Activated CD4-positive, CD25-positive, alpha-beta regulatory T cell treated with anti-CD3 and anti-CD28 coated beads, Interleukin-2, amount 50 U/mL, for 16 hours (primary cell): ENCODE results near the gene VIT.
"Not testable (repeated sequence)": the region's sequence is repeated elsewhere in the genome, so short reads cannot be mapped to it uniquely, and the experiment has no call there.

Source experiments
- DNase-seq: peaks from one replicate; pipeline ENCODE4 v3.0.0-alpha.2; 2020; ENCODE audit warnings: low read depth, low spot score

Gene VIT

DNA sequence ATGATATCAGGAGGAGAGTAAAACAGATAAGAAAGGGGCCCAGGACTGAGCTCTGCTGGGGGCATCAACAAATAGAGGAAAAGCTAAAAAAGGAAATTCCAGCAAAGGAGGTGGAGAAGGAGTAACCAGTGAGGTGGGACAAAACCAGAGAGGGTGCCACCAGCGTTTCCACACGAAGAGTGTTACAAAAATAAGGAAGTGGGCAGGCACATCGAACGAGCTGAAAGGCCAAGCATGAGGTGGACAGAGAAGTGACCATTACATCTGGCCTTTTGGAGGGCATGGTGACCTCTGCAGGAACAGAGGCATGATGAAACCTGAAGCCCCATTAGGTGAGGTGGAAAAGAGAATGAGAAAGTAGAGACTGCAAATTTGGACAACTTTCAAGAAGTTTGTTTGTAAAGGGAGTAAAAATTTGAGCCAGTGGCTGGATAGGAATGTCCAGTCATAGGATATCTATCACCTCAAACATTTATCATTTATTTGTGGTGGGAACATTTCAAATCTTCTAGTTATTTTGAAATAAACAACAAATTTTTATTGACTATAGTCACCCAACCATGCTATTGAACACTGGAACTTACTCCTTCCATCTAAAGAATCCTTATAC, 18.4 kb upstream of the VIT start:
- no peak for DNase-seq

DNA sequence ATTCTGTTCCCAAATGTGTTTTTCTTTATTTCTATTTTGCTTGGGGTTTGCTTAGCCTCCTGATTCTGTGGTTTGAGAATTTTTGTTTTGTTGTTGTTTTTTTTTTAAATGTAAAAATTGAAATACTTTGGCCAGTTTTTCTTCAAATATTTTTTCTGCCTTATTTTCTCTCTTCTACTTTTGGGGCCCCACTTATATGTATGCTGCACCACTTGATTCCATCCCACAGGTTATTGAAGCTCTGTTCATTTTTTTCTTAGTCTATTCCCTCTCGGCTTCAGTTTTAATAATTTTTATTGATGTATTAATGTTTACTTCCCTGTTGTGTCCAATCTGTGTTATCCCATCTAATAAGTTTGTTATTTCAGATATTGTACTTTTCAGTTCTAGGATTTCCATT, 17.7 kb upstream of the VIT start:
- DNase-seq = no peak

DNA sequence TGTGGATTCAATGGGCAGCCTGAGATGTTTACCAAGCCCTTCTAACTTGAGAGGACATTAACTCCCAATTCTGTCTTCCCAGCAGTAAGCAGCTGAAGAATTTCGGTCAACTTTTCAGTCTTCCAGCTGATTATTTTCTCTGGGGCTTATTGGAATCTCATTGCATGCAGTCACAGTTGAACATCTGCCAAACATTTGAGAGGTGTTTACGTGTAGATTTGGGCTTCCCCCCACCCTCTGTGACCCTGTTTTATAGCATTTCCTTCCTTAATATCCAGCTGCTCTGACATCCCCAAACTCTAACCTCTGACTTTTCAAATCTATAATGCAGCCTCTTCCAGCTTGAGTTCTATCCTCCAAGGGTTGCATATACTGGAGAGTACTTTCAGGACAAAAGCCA, 16.5 kb upstream of the VIT start:
- no peak for DNase-seq

DNA sequence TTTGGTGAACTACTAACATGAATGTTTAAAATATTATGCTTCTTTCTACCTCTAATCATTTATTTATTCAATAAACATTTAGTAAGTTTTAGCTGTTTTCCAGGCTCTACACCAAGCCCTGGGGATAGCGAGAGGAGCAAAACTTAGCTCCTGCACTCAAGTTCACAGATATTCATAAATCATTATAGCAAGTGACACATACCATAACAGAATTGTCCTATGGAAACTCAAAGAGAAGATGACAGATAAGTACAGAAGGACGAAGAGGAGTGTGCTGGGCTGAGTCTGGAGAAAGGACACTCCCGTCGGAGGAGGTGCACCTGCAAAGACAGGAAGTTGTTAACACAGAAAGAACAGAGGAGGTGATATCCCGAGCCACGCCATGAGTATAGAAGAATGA, 13.9 kb upstream of the VIT start:
- DNase-seq = no peak

DNA sequence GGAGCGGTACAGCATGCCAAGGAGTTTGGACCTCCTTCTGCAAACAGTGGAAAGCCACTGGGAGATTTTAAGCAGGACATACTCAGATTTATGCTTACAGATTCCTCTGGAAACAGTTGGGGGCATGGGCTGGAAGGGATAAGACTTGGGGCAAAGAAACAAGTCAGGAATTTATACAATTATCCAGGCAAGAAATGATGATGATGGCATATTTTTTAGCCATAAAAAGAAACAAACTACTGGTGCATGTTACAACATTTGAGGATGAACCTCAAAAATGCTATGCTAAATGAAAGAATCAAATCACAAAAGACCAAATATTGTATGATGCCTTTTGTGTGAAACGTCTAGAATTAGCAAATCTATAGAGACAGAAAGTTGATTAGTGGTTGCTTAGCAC, 13.5 kb upstream of the VIT start:
- no peak for DNase-seq

DNA sequence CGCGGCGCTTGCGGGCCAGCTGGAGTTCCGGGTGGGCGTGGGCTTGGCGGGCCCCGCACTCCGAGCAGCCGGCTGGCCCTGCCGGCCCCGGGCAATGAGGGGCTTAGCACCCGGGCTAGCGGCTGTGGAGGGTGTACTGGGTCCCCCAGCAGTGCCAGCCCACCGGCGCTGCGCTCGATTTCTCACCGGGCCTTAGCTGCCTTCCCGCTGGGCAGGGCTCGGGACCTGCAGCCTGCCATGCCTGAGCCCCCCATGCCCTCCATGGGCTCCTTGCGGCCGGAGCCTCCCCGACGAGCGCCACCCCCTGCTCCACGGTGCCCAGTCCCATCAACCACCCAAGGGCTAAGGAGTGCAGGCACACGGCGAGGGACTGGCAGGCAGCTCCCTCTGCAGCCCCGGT, 8.2 kb upstream of the VIT start:
- not testable (repeated sequence) for DNase-seq

DNA sequence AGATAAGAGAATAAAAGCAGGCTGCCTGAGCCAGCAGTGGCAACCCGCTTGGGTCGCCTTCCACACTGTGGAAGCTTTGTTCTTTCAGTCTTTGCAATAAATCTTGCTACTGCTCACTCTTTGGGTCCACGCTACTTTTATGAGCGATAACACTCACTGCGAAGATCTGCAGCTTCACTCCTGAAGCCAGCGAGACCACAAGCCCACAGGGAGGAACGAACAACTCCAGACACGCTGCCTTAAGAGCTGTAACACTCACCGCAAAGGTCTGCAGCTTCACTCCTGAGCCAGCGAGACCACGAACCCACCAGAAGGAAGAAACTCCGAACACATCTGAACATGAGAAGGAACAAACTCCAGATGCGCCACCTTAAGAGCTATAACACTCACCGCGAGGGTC, 7.5 kb upstream of the VIT start:
- not testable (repeated sequence) for DNase-seq

DNA sequence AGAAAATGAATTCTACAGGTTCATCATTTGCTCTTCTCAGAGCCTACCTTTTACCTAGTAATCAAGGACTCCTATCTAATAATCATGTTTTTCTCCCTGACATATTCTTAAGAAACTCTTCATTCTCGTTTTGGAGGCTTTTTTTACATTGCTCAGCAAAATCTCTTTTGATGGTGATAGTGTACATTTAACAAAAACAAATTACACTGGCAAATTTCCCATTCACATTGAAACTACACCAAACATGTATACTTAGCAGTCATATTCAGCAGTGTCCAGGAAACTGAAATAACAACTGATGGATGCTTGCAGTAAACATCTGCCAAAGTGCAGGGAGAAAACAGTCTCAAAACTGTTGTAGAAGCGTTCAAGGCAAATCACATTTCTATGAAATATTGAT, 4.4 kb upstream of the VIT start:
- no peak for DNase-seq

DNA sequence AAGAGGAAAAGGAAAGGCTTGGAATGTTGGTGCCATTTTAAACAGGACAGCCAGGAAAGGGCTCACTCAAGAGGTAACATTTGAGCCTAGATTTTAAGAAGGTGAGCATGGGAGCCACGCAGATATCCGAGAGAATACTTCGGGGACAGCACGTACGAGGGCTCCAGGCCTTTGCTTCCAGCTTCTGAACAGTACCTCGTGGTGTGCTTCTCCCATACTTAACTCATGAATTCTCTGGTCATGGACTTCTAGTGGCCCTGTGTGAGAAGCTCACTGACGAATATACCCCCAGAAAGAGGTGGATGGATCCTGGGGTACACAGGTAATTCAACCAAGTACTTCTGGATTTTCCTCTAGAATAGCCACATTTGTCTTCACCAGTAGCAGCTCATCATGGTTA, 2.7 kb upstream of the VIT start:
- DNase-seq = no peak

DNA sequence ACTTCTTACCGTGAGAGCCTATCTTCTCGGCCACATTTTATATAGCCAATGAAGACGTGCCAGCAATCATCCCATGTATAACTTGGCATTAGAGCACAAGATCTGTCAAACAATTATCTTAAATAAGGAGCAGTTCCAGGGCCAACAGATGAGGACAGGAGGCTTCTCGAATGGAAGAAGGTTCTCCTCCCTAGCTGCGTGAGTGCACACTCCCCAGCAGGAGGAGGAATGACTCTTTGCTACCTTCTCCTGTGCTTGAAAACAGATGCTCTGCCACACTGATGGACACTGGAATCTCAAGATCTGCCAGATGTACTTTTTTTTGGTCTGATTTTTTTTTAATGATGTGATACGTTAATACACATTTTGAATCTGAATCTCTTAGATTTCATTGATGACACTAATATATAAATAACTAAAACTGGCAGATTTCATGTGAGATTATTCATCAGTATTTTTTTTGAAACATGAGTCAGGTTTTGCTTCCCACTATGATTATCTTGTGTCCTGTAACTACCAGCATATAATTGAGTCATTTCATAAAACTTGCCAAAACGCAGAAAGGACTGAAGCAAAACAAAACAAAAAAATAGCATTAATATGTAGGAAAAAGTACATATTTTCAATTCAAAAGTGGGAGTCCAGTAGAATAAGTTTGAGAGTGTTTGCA, 626 bp upstream of the VIT start:
- DNase-seq = no peak

DNA sequence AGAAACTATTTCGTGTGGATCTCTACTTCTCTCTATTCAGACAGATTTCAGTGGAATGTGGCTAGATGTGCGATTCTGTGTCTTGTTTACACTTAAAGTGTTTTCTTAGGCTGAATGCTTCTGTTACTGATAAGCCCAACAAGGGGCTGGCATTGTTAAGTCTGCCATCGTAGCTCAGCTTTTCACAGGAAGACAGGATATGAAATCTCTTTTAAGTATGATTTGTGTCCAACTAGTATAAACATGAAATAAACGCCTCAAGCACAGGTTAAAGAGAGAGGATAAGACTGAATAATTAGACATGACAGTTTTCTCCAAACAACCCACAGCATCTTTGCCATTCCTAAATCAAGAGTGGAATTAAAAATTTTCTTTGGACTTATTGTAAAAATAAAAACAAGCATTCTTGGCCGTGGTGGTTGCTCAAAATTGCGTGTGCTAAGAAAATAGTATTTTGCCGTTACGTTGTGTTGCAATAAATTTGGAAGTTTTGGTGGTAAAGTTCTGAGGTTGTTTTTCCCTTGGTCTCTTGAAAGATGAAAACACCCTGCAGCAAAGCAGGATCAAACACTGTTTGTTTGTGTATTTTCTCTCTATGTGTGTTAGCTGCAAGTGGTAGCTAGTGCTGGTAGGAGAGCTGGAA, 1.0 kb downstream of the VIT start:
- no peak for DNase-seq

DNA sequence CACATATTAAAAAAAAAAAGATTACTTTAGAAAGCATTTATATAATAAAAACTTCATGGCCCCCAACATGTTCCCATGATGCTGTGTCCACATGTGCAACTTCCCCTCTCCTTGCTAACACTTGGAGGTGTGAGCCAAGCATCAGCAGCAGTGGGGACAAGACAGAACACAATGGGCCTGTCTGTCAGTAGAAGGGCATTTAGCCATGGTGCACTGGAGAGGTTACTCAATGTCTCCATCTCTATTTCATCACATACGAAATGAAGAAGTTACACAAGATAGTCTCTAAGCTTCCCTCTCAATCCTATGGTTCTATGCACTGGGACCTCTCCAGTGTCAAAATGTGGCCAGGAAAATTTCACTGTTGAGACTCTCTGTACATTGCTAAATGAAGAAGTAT, 2.5 kb downstream of the VIT start:
- no peak for DNase-seq

DNA sequence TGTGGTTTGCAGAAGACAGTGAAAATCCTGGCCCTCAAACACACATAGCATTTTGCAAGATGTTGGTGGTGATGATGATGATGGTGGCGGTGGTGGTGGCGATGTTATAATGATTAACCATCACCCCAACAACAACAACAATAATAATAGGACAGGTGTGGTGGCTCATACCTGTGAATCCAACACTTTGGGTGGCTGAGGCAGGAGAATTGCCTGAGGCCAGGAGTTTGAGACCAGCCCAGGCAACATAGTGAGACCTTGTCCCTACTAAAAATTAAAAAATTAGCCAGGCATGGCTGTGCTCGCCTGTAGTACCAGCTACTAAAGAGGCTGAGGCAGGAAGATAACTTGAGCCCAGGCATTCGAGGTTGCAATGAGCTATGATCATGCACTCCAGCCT, 3.8 kb downstream of the VIT start:
- no peak for DNase-seq

DNA sequence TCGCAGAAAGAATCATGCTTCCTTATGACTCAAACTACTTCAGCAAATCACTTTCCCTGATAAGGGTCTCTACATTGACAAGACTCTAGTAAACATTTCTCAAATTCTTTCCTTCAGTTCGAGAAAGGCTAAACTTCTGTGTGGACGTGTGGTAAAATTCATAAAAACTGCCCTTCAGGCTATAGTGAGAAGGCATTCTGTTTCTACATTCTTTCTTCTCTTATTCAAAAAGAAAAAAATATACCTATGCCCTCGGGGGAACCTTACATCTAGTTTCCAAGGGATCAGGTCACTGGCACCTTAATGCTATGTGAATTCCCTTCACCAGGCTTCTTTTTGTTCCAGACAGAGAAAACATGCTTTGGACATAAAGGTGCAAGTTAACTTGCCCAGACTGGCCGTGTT, 4.9 kb downstream of the VIT start:
- no peak for DNase-seq

DNA sequence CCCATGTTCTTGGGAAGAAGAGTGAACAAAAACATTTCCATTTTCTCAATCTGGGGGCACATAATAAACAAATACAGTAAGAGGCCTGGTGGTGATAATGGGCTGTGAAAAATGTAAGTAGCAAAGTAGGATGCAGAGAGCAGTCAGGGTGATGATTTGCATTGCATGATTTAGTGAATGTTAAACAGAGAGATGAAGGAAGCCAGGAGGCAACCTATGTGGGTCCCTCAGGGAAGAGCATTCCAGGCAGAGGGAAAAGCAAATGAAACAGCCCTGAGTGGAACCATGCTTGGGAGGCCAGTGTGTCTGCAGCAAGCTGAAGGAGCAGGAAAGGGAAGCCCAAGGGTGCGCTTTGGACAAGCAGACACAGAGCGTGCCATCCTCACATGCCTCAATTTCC, 5.4 kb downstream of the VIT start:
- no peak for DNase-seq

DNA sequence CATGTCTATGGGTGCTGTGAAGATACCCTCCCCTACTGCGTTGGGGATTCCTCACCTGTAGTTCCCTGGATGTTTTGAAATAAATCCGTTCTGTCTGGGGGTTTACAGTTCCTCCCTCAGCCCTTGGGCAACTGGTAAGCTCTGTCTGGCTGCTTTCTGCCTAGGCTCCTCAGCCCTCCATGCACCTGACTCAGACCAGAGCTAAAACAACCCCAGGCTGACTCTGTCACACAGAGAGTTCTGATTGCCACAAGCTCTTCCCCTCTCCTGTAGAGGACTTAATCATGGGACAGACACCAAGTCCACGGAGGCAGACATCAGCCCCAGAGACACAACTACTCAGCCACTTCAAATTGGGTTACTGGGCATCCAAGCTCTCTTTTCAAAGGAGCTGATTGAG, 6.3 kb downstream of the VIT start:
- DNase-seq = no peak

DNA sequence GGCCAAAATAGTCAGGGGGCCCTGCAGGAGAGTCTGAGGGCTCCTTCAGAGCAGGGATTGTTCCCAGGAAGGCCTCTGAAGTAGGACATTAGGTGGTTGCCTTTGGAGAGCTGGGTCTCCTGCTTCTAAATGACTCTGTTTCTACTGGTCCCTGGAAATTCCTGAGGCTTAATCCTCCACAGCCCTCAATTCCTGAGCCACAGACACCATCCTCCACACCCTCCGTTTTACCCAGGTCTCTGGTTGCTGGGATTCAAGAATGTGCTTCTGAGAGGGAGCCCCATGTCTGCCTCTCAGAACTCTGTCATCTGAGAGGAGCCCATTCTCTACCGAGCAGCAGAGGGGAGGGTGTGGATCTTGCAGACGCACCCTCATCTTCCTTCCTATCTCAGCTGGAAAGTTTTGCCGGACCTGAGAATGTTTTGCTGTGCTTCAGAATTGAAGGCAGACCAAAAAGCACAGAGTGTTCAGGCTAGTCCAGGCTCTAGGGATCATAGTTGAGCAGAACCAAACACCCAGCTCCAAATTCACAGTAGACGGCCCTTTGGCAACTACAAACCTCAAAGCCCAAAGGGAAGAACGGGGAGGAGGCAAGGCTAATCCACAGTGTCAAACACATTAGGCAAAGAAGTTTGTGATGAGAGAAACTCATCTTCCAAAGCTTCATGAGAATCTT, 8.1 kb downstream of the VIT start:
- no peak for DNase-seq

DNA sequence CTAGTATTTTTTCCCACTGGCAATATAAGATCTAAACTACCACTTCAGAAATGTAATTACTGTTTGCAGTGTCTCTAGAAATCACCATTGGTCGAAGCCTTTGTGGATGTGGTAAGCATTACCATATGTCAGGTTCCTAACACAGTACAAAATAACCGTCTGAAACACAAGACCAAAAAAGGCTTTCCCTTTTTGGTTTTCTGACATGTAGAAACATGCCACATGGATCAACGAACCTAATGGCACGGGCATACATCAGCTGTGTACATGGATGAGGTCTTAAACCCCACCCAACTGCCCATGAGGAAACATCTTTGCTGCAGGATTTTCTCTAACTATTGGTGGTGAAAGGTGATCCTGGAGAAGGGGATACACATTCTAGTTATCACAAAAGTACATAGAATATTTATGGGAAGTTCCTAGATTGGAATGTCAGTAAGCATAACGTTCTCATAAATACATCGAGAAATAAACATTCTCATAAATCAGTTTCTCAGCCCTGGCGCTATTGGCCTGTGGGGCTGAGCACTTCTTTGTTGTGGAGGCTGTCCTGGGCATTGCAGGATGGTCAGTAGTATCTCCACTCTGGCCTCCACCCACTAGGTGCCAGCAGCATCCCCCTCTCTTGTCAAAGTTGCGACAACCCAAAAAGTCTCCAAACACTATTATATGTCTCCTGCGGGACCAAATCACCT, 9.0 kb downstream of the VIT start:
- no peak for DNase-seq

DNA sequence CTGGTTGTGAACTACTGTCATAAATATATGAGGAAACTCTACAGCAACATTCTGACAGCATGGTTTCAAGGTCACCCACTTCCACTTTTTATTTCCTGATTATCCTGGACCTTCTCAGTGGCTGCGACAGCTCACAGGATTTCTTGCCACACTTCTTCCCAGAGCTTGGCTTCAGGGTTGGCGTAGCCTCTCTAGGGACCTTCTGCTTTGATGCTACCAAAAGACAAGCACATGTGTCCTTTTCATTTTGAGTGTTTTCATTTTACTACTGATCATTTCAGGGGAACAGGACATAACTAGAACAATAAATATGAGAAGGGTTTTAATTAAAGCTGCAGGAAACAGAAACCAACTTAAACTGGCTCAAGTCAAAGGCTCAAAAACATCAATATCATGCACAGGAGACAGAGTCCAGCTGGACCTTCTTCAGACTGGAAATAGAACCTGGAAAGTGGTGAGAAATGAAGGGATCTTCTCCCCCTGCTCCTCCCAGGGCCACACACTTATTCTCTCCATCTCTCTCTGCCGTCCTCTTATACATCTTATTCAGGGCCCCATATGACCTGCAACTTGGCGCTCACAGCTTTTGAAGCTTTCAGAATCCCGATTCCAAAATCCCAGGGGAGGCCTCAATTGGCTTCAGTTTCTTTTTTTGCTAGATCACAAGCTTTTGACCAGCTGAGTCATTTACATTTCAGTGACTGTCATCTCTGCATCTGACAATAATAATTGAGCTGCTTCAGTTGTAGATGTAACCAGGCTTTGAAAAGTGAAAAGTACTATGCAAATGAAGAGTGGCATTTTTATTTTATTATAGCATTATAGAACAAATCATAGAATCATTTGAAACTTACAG, 9.7 kb downstream of the VIT start:
- no peak for DNase-seq

DNA sequence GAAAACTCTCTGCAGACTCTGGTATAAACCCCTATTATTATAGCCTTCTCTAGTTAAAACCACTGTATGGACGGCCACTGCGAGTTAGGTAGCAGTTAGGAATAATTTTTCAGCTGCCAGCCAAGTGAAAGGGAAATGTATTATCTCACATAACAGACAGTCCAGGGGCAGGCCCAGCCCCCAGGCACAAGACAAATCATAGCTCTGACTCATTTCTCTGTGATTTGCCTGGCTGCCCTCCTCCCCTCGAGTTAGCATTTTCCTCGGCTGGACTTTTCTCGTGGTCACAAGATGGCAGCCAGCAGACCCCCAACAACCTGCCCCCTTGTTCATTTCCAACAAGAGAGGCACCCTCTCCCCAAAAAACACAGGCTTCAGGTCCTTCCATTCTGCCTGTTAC, 10.5 kb downstream of the VIT start:
- DNase-seq = no peak

DNA sequence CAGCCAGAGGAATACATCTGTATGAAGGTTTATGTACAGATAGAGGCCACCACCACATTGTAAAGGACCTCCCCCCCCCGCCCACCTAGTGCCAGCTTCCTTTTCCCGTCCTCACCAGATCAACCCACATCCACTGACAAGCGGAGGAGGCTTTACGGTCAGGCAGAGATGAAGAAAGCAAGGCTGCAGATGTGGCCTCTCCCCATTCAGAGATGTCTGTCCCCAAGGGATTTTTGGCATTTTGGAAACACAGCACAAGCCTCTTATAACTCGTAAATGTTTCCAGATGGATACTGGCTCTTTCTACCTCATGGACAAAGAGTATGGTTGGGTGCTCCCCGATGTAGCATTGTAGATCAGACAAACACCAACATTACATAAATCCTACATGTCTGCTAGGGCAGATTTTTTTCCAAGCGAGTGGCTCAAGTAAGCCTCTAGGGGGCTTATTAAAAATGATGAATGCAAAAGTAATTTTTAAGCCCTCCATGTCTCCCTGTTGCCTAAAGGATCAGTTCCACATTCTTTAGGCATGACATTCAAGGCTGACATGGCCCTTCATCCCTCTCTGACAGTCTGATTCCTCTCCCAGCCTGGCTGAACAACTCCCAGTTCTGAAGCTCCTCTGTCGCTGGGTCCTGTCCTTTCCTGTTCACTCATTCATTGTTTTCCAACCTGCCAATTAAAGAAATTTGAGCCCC, 11.7 kb downstream of the VIT start:
- DNase-seq = no peak
